ENCODE results near the gene MRPL10. TPM values are rescaled to one million over a fixed set of nuclear protein-coding genes. Genes with fewer than 3 reads are reported as not detected.

MRPL10 gene
- total RNA-seq, 4 donors from 2014 or later, result 23.4 to 33.4 (median 29.9) TPM

GRCh38 chr17:47840001-47840741 is 8.8 kb upstream of the MRPL10 start:
- TF ChIP-seq CTCF (IDR thresholded peaks at IDR 0.05), result no peak
- TF ChIP-seq POLR2A (IDR thresholded peaks at IDR 0.05), result no peak
- no peak for TF ChIP-seq EP300 (IDR thresholded peaks at IDR 0.05)
- 39 to 69% methylated on average over 12 to 13 of the region's 17 CpGs for WGBS, 2 donors
- peaks cover 0 to 38% (median 7%) of the 10 kb centered on the region in 4 donors for H3K4me1 ChIP-seq
- peaks cover 0 to 44% (median 0%) of the 10 kb centered on the region in 3 donors for H3K36me3 ChIP-seq
- H3K9me3 ChIP-seq, result no peaks in the 10 kb centered on the region
- peak overlapping the region in 3 of 4 donors; percentile 42 to 81 (median 76) for H3K27ac ChIP-seq
- peak in 1 of 2 donors; percentile 22 for DNase-seq (ENCODE audit: low spot score in 2 of 2)
- H3K4me3 ChIP-seq, result peak overlapping the region; percentile 56 to 73 (median 70)
- H3K27me3 ChIP-seq, result peaks cover 0 to 4% of the 10 kb centered on the region in 2 donors

GRCh38 chr17:47839071-47839470 is 7.7 kb upstream of the MRPL10 start:
- H3K4me3 ChIP-seq, result no peak overlapping the region
- peaks cover 0 to 46% (median 0%) of the 10 kb centered on the region in 3 donors for H3K36me3 ChIP-seq
- no peaks in the 10 kb centered on the region for H3K9me3 ChIP-seq
- no peak for DNase-seq (ENCODE audit: low spot score in 2 of 2)
- no peak overlapping the region for H3K27ac ChIP-seq
- 89 to 90% methylated on average over 5 of the region's 5 CpGs for WGBS, 2 donors
- TF ChIP-seq POLR2A (IDR thresholded peaks at IDR 0.05), result no peak
- no peak for TF ChIP-seq CTCF (IDR thresholded peaks at IDR 0.05)
- no peak for TF ChIP-seq EP300 (IDR thresholded peaks at IDR 0.05)
- no peaks in the 10 kb centered on the region for H3K27me3 ChIP-seq
- peaks cover 0 to 38% (median 7%) of the 10 kb centered on the region in 4 donors for H3K4me1 ChIP-seq

GRCh38 chr17:47838636-47839035 is 7.3 kb upstream of the MRPL10 start:
- Histone ChIP-seq H3K36me3 (peaks cover 0 to 46% (median 0%) of the 10 kb centered on the region in 3 donors), H3K4me3 (no peak overlapping the region), H3K27me3 (no peaks in the 10 kb centered on the region), H3K4me1 (peaks cover 0 to 38% (median 7%) of the 10 kb centered on the region in 4 donors), H3K9me3 (no peaks in the 10 kb centered on the region), H3K27ac (no peak overlapping the region)
- no peak for DNase-seq (ENCODE audit: low spot score in 2 of 2)
- 88 to 90% methylated on average over 13 of the region's 13 CpGs for whole genome bisulfite sequencing, 2 donors
- no peak for TF ChIP-seq EP300 (IDR thresholded peaks at IDR 0.05)
- TF ChIP-seq POLR2A (IDR thresholded peaks at IDR 0.05), result no peak
- no peak for TF ChIP-seq CTCF (IDR thresholded peaks at IDR 0.05)

GRCh38 chr17:47837401-47838039 is 6.2 kb upstream of the MRPL10 start:
- Histone ChIP-seq H3K36me3 (peaks cover 0 to 46% (median 0%) of the 10 kb centered on the region in 3 donors), H3K27ac (peak overlapping the region in 2 of 4 donors; percentile 18 to 45), H3K27me3 (no peaks in the 10 kb centered on the region), H3K9me3 (no peaks in the 10 kb centered on the region), H3K4me3 (no peak overlapping the region), H3K4me1 (peaks cover 0 to 31% (median 6%) of the 10 kb centered on the region in 4 donors)
- no peak for DNase-seq (ENCODE audit: low spot score in 2 of 2)
- TF ChIP-seq EP300 (IDR thresholded peaks at IDR 0.05), result no peak
- no peak for TF ChIP-seq POLR2A (IDR thresholded peaks at IDR 0.05)
- no peak for TF ChIP-seq CTCF (IDR thresholded peaks at IDR 0.05)
- WGBS, 2 donors, result 71 to 79% methylated on average over 7 to 8 of the region's 13 CpGs

- H3K4me3 ChIP-seq, result no peak overlapping the region
- H3K9me3 ChIP-seq, result no peaks in the 10 kb centered on the region
- H3K27me3 ChIP-seq, result no peaks in the 10 kb centered on the region
- H3K27ac ChIP-seq, result peak overlapping the region in 1 of 4 donors; percentile 45
- DNase-seq (ENCODE audit: low spot score in 2 of 2), result no peak
- TF ChIP-seq CTCF (IDR thresholded peaks at IDR 0.05), result no peak
- no peak for TF ChIP-seq POLR2A (IDR thresholded peaks at IDR 0.05)
- TF ChIP-seq EP300 (IDR thresholded peaks at IDR 0.05), result no peak
- peaks cover 0 to 37% (median 13%) of the 10 kb centered on the region in 4 donors for H3K4me1 ChIP-seq
- WGBS, 2 donors, result 69 to 81% methylated on average over 5 to 6 of the region's 6 CpGs
- peaks cover 0 to 46% (median 0%) of the 10 kb centered on the region in 3 donors for H3K36me3 ChIP-seq
These were observed 5.3 kb upstream of the MRPL10 start for GRCh38 chr17:47836601-47837000.

All from tibial nerve (tissue), 4 donors.